Heart left ventricle (tissue), 13 donors: ENCODE data around the gene CWC27.

Source experiments
- CTCF ChIP-seq, 12 donors: fragments of 200-600 bp; sonication (generic) in 4 of 12; IDR thresholded peaks; one replicate each; pipeline versions ENCODE4 v1.5.0 to v1.8.0; 2018 to 2022; ENCODE audit warnings: antibody characterized with exemption in 12 of 12, mild to moderate bottlenecking in 5 of 12
- POLR2A ChIP-seq, 2 donors: fragments of 450-650 bp; IDR thresholded peaks; one replicate each; pipeline ENCODE4 v1.6.1; 2017; ENCODE audit warnings: antibody characterized with exemption in 2 of 2, mild to moderate bottlenecking in 2 of 2, moderate library complexity in 2 of 2
- donor health status: ischemic (EF 13 %, LVEDD 7.1; RV severe dilation, severe dysfunction).
- donor health status: DM: no; HTN: yes; CAD: no.
- donor health status: DM: no; HTN: no; CAD: no.
- donor health status: ischemic (EF 25% LVEDD 6.9; RV normal size, moderate dysfunction).
- donor health status: ischemic (EF 25% LVEDD 5.7; RV mildly dilated, moderate dysfunction).
- donor health status: ischemic (EF 35%, LVEDD 5.7; RV mildly dilated, moderate dysfunction).
- donor health status: nonischemic (EF 11% LVEDD 7.7; RV severe dilation, severe dysfunction).
- donor health status: DM: yes; HTN: yes; CAD: no.
- donor health status: PGD.
- donor health status: ischemic (EF 29% LVEDD 5.4; RV normal size, mild dysfunction).
- donor health status: nonischemic (EF 23%, LVEDD 6.1; RV moderate dilation, normal function).

- no peak for TF ChIP-seq CTCF (IDR thresholded peaks at IDR 0.05)
- TF ChIP-seq POLR2A (IDR thresholded peaks at IDR 0.05): no peak
Observed at GRCh38 chr5:64727150-64727549, 41.6 kb upstream of the CWC27 start.
